ENCODE results near the gene PTPRCAP.

Gene PTPRCAP

GRCh38 chr11:67484847-67485311, 47.4 kb upstream of the PTPRCAP start:
- Histone ChIP-seq H3K4me3 (replicated peaks; ENCODE audit: insufficient read depth, low read length) (no peak overlapping the region), H3K27ac (replicated peaks) (no peak overlapping the region), H3K27me3 (ENCODE audit: insufficient read depth, poor library complexity, severe bottlenecking) (no peaks in the 10 kb centered on the region)
- TF ChIP-seq POLR2AphosphoS5 (IDR thresholded peaks at IDR 0.05; ENCODE audit: low read depth): no peak
- no peak for TF ChIP-seq GABPA (IDR thresholded peaks at IDR 0.05; ENCODE audit: low read depth)
- TF ChIP-seq CTCF (IDR thresholded peaks at IDR 0.05; ENCODE audit: insufficient read depth, low read length): no peak
- no peak for TF ChIP-seq REST (IDR thresholded peaks at IDR 0.05; ENCODE audit: insufficient replicate concordance, low read depth)
- peak; percentile 47; the same call in 1 of the 2 replicates for TF ChIP-seq SPI1 (IDR thresholded peaks at IDR 0.05; ENCODE audit: borderline replicate concordance, low read depth)
- peak; percentile 51 to 76 for DNase-seq (ENCODE audit: low read depth in 1 of 2, low spot score in 1 of 2)

DNA sequence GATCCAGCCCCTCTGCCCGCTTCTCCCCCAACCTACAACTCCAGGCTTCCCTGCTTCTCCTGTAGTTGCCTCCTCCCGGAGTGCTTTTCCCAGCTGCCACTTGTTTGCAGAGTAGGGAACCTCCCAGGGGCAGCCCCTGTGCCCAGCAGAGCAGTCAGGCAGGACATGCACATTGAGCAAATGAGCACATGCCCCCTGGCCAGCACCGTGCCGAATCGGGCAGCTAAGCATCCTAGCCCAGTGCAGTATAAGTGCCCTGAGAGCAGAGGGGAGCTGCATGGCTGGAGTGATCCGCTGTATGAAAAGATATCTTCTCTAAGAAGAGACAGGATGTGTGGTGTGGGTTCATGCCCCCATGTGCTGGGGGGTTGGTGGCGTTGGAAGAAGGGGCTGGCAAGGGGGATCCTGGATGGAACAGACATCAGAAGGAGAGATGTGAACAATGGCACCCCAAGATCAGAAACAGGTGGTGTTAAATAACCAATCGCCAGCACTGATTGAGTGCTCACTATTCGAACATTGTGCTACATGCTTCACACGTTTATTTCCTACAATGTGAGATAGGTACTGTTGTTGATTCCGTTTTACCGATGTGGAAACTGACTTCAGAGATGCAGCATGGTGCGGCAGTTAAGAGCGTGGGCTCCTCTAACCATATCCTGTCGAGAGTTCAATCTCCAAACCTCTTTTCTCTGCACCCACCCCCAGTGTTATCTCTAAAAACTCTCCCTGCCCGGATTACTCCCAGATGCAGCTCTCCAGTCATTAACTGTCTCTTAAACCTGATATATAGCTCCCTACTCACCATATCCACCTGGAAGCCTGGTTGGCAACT, 46.6 kb upstream of the PTPRCAP start:
- no peak for DNase-seq (ENCODE audit: low read depth in 1 of 2, low spot score in 1 of 2)
- no peaks in the 10 kb centered on the region for H3K27me3 ChIP-seq (ENCODE audit: insufficient read depth, poor library complexity, severe bottlenecking)
- TF ChIP-seq REST (IDR thresholded peaks at IDR 0.05; ENCODE audit: insufficient replicate concordance, low read depth): no peak
- no peak for TF ChIP-seq GABPA (IDR thresholded peaks at IDR 0.05; ENCODE audit: low read depth)
- no peak overlapping the region for H3K27ac ChIP-seq (replicated peaks)
- no peak overlapping the region for H3K4me3 ChIP-seq (replicated peaks; ENCODE audit: insufficient read depth, low read length)

DNA sequence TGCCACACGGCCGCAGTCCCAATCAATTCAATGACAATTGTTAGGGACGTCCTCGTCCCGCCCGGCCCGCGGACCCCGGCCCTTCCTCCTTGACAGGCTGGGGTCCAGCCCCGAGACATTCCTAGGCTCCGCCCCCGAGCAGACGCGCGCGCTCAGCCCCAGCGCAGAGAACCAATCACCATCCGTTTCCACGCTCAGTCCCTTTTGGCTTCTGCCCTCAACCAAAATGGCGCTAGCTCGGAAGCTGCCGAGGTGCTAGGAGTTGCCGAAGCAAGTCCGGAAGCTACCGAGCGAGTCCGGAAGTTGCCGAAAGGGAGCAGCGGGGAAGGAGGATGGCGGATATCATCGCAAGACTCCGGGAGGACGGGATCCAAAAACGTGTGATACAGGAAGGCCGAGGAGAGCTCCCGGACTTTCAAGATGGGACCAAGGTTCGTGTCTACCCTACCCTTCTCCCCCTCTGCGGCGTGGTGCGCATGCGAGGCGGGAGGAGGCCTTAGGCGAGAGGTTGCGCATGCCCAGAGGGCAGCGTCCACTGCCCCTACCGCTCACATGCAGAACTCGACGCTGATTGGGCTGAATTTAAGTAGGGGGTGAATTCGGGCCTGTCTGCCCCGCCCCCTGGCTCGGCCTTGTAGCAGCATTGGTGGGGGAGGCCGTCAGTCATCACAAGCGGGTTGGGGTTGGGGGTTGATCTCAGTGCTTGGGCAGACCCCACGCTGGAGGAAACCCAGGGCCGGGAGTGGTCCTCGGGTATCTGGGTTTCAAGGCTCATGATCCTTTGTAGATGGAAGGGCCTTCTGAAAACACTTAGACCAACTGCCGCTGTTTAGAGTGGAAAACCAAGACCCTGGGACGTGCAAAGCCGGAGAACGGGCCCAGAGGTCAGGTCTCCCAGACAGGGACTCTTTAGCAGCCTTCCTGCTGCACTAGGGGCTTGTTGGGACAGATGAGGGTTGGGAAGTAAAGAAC, 45.6 kb upstream of the PTPRCAP start, which contains the start of gene AIP:
Gene AIP (plus strand): TSS at position 200 of the 972 bp plus-strand sequence. CDS start 133 bp downstream, at position 333.
- no peaks in the 10 kb centered on the region for H3K27me3 ChIP-seq (ENCODE audit: insufficient read depth, poor library complexity, severe bottlenecking)
- TF ChIP-seq SPI1 (IDR thresholded peaks at IDR 0.05; ENCODE audit: borderline replicate concordance, low read depth) (no peak), GABPA (IDR thresholded peaks at IDR 0.05; ENCODE audit: low read depth) (no peak), CTCF (IDR thresholded peaks at IDR 0.05; ENCODE audit: insufficient read depth, low read length) (no peak), REST (IDR thresholded peaks at IDR 0.05; ENCODE audit: insufficient replicate concordance, low read depth) (peak; percentile 36), POLR2AphosphoS5 (IDR thresholded peaks at IDR 0.05; ENCODE audit: low read depth) (peak; percentile 68)
- peak within 1 kb of the TSS; percentile 48 for H3K4me3 ChIP-seq (replicated peaks; ENCODE audit: insufficient read depth, low read length)
- peak; percentile 98 to 99 for DNase-seq (ENCODE audit: low read depth in 1 of 2, low spot score in 1 of 2)
- peak within 1 kb of the TSS; percentile 66 for H3K27ac ChIP-seq (replicated peaks)

Data from HL-60 (cell line).